ENCODE results near the gene RNF38. TPM values are rescaled to one million over a fixed set of nuclear protein-coding genes. Genes with fewer than 3 reads are reported as not detected.

The RNF38 gene
- total RNA-seq, 6 experiments from 2014 or later, result 6.8 to 13.5 (median 11.9) TPM

DNA sequence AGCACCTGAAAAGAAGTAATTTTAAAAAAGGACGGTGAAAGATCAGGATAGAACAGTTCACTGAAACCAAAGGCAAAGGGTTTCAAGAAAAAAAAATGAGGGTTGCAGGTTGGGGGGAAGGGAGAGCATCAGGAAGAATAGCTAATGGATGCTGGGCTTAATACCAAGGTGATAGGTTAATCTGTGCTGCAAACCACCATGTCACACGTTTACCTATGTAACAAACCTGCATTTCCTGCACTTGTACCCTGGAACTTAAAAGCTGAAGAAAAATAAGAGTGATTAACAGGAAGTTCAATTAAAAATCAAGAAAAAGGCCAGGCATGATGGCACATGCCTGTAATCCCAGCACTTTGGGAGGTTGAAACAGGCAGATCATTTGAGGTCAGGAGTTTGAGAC lies 44.1 kb upstream of the RNF38 start:
- no peak for ATAC-seq
- WGBS (ENCODE audit: insufficient coverage, low coverage, low lambda C conversion rate, missing lambda C conversion rate), result 57% methylated on average over 2 of the region's 2 CpGs

DNA sequence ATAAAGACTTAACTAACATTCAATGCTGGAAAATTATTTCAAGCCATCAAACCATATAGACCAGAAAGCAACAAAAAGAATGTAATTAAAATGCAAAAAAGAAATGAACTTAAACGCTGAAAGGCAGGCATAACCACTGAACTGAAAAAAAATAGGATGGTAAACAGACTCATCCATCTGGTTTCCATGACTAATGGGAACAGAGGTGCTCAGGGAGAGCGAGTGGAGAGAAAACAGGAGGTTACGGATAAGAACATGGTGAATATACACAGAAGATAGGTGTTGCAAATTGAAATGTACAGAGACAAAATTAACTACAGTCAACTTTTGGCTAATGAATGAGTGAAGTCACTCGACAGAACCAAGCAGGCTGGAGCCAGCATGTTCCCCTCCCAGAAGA lies 43.5 kb upstream of the RNF38 start:
- Histone ChIP-seq H3K4me1 (peaks cover 0 to 7% (median 0%) of the 10 kb centered on the region in 4 donors), H3K36me3 (no peaks in the 10 kb centered on the region), H3K4me3 (no peak overlapping the region), H3K27me3 (no peaks in the 10 kb centered on the region), H3K27ac (no peak overlapping the region), H3K9me3 (no peaks in the 10 kb centered on the region)
- intact Hi-C loops (cut with DNase I), result loop anchor here in 1 of 2 donors (5.0 kb wide), 1 partner anchor 36 kb away; no protein-coding TSS in a partner anchor
- DNase-seq (no peak), ATAC-seq (no peak)
- 84% methylated on average over 4 of the region's 4 CpGs for WGBS (ENCODE audit: insufficient coverage, low coverage, low lambda C conversion rate, missing lambda C conversion rate)
- TF ChIP-seq POLR2A (IDR thresholded peaks at IDR 0.05), result no peak
- TF ChIP-seq, protein P1, sequence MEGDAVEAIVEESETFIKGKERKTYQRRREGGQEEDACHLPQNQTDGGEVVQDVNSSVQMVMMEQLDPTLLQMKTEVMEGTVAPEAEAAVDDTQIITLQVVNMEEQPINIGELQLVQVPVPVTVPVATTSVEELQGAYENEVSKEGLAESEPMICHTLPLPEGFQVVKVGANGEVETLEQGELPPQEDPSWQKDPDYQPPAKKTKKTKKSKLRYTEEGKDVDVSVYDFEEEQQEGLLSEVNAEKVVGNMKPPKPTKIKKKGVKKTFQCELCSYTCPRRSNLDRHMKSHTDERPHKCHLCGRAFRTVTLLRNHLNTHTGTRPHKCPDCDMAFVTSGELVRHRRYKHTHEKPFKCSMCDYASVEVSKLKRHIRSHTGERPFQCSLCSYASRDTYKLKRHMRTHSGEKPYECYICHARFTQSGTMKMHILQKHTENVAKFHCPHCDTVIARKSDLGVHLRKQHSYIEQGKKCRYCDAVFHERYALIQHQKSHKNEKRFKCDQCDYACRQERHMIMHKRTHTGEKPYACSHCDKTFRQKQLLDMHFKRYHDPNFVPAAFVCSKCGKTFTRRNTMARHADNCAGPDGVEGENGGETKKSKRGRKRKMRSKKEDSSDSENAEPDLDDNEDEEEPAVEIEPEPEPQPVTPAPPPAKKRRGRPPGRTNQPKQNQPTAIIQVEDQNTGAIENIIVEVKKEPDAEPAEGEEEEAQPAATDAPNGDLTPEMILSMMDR (IDR thresholded peaks at IDR 0.05), result no peak

More for the DNA sequence above, 44.1 kb upstream of the RNF38 start:
- Histone ChIP-seq H3K4me1 (peaks cover 0 to 9% (median 0%) of the 10 kb centered on the region in 4 donors), H3K9me3 (no peaks in the 10 kb centered on the region), H3K36me3 (no peaks in the 10 kb centered on the region), H3K4me3 (no peak overlapping the region), H3K27ac (no peak overlapping the region), H3K27me3 (no peaks in the 10 kb centered on the region)
- intact Hi-C loops (cut with DNase I), result loop anchor here in 1 of 2 donors (5.0 kb wide), 1 partner anchor 37 kb away; no protein-coding TSS in a partner anchor
- no peak for TF ChIP-seq POLR2A (IDR thresholded peaks at IDR 0.05)
- TF ChIP-seq, protein P1 (IDR thresholded peaks at IDR 0.05), result no peak
- DNase-seq, result no peak

DNA sequence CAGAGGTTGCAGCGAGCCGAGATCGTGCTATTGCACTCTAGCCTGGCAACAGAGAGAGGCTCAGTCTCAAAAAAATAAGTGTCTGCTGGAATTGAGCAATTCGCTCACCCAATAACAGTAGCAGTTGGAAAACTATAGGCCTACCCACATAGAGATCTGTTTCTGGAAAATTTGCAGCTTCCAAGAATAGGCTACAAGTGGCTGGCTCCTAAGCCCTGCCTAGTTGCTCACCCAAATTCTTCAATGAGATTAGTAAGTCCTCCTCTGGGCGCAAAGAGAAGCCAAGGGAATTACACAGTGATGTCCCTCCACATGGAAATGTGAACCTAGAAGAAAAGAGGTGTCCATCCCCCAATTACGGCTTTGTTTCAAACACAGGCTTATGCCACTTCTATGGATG lies 42.6 kb upstream of the RNF38 start:
- Histone ChIP-seq H3K36me3 (no peaks in the 10 kb centered on the region), H3K27me3 (no peaks in the 10 kb centered on the region), H3K4me1 (no peaks in the 10 kb centered on the region), H3K4me3 (no peak overlapping the region), H3K9me3 (no peaks in the 10 kb centered on the region), H3K27ac (no peak overlapping the region)
- TF ChIP-seq, protein P1 (IDR thresholded peaks at IDR 0.05), result no peak
- no peak for TF ChIP-seq POLR2A (IDR thresholded peaks at IDR 0.05)
- DNase-seq (no peak), ATAC-seq (no peak)
- intact Hi-C loops (cut with DNase I), result loop anchor here in 1 of 2 donors (5.0 kb wide), 1 partner anchor 35 kb away; no protein-coding TSS in a partner anchor
- 100% methylated on average over 3 of the region's 6 CpGs for WGBS (ENCODE audit: insufficient coverage, low coverage, low lambda C conversion rate, missing lambda C conversion rate)

DNA sequence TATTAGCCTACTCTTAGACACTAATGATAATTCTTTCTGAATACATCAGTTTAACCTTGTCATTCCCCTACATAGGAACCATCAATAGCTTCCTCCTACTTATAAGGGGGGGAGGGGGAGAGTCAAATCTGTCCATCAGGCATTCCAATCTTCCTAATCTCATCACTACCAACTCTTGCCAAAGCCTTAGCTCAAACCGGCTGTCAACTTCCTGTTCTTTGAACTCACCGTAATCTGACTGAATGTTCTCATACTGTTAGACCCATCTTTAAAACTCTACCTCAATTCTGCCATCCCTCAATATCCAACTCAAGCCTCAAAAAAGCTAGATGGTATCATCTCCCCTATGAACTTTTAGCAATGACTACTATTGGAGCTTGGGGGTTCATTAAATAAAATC lies 41.9 kb upstream of the RNF38 start:
- Histone ChIP-seq H3K36me3 (no peaks in the 10 kb centered on the region), H3K9me3 (no peaks in the 10 kb centered on the region), H3K27me3 (no peaks in the 10 kb centered on the region), H3K27ac (no peak overlapping the region), H3K4me3 (no peak overlapping the region), H3K4me1 (no peaks in the 10 kb centered on the region)
- intact Hi-C loops (cut with DNase I), result loop anchor here in 1 of 2 donors (5.0 kb wide), 1 partner anchor 35 kb away; no protein-coding TSS in a partner anchor
- DNase-seq (no peak), ATAC-seq (peak in 1 of 4 donors; percentile 64)
- TF ChIP-seq POLR2A (IDR thresholded peaks at IDR 0.05), result no peak
- TF ChIP-seq, protein P1 (IDR thresholded peaks at IDR 0.05), result no peak
- 10% methylated on average over 2 of the region's 2 CpGs for WGBS (ENCODE audit: insufficient coverage, low coverage, low lambda C conversion rate, missing lambda C conversion rate)
